Loucy (cell line): ENCODE data around the gene AGT.

ENCODE experiments used
- H2AFZ ChIP-seq: fragments of 200-600 bp; sonication (generic); 2 replicates; pipeline ENCODE4 v1.6.0; 2016; ENCODE audit warnings: antibody characterized with exemption, mild to moderate bottlenecking, low read length, moderate library complexity
- H3F3A ChIP-seq: fragments of 200-600 bp; 2 replicates; pipeline ENCODE4 v1.6.0; 2016; ENCODE audit warnings: antibody characterized with exemption, low read depth, mild to moderate bottlenecking
- H3K27me3 ChIP-seq: fragments of 200-600 bp; sonication (generic); 2 replicates; pipeline ENCODE4 v1.6.1; 2014; ENCODE audit warnings: low read length, mild to moderate bottlenecking; ENCODE audit not compliant: insufficient read depth, poor library complexity, severe bottlenecking
- H3K36me3 ChIP-seq: fragments of 200-600 bp; sonication (generic); 2 replicates; pipeline ENCODE4 v1.6.1; 2016; ENCODE audit warnings: low read length; ENCODE audit not compliant: insufficient read depth
- H3K4me1 ChIP-seq: fragments of 200-600 bp; sonication (generic); 2 replicates; pipeline ENCODE4 v1.5.1; 2014; ENCODE audit warnings: low read length, mild to moderate bottlenecking; ENCODE audit not compliant: insufficient read depth, poor library complexity, severe bottlenecking
- H3K4me2 ChIP-seq: fragments of 200-600 bp; sonication (generic); 2 replicates; pipeline ENCODE4 v1.6.0; 2014; ENCODE audit warnings: antibody characterized with exemption, low read length, low read depth, mild to moderate bottlenecking; ENCODE audit not compliant: poor library complexity, severe bottlenecking
- H3K4me3 ChIP-seq: fragments of 200-600 bp; sonication (generic); 2 replicates; pipeline ENCODE4 v1.5.1; 2014; ENCODE audit warnings: low read length, mild to moderate bottlenecking, mixed read lengths; ENCODE audit not compliant: poor library complexity, severe bottlenecking
- H3K79me2 ChIP-seq: fragments of 200-600 bp; sonication (generic); 2 replicates; pipeline ENCODE4 v1.6.1; 2014; ENCODE audit warnings: low read length; ENCODE audit not compliant: insufficient read depth
- H3K9ac ChIP-seq: fragments of 200-600 bp; sonication (generic); 2 replicates; pipeline ENCODE4 v1.6.0; 2014; ENCODE audit warnings: mild to moderate bottlenecking, low read depth, low read length, moderate library complexity; ENCODE audit not compliant: poor library complexity, severe bottlenecking
- H3K9me2 ChIP-seq: fragments of 200-600 bp; sonication (generic); replicated peaks from 2 replicates; pipeline ENCODE4 v1.6.1; 2016; ENCODE audit warnings: low read depth, low read length, mixed read lengths
- H3K9me3 ChIP-seq: fragments of 200-600 bp; sonication (generic); 2 replicates; pipeline ENCODE4 v1.6.1; 2014; ENCODE audit warnings: mild to moderate bottlenecking, antibody characterized with exemption, low read length, low read depth; ENCODE audit not compliant: insufficient read depth
- H4K20me1 ChIP-seq: fragments of 200-600 bp; sonication (generic); 2 replicates; pipeline ENCODE4 v1.6.0; 2014; ENCODE audit warnings: antibody characterized with exemption, low read length, mild to moderate bottlenecking; ENCODE audit not compliant: insufficient read depth, poor library complexity, severe bottlenecking
- CTCF ChIP-seq: fragments of 200-600 bp; sonication (generic); conservative IDR thresholded peaks from 2 replicates; pipeline ENCODE4 v1.5.1; 2014; ENCODE audit warnings: mild to moderate bottlenecking, antibody characterized with exemption, low read length
- EZH2phosphoT487 ChIP-seq: fragments of 200-600 bp; IDR thresholded peaks from 2 replicates; pipeline ENCODE4 v1.6.1; 2018; ENCODE audit warnings: antibody characterized with exemption, mild to moderate bottlenecking, moderate library complexity, borderline replicate concordance

Gene AGT

GRCh38 chr1:230754796-230755195 is 40.9 kb upstream of the AGT start:
- Histone ChIP-seq H3K9me3 (no peaks in the 10 kb centered on the region), H3K4me3 (no peak overlapping the region), H3K9me2 (no peaks in the 10 kb centered on the region), H3K4me2 (no peak overlapping the region), H3K9ac (no peak overlapping the region), H3F3A (no peaks in the 10 kb centered on the region), H3K27me3 (no peaks in the 10 kb centered on the region), H4K20me1 (no peaks in the 10 kb centered on the region), H3K4me1 (no peaks in the 10 kb centered on the region), H3K36me3 (no peaks in the 10 kb centered on the region), H2AFZ (no peak overlapping the region), H3K79me2 (no peaks in the 10 kb centered on the region)
- TF ChIP-seq EZH2phosphoT487 (no peak), CTCF (no peak)

DNA sequence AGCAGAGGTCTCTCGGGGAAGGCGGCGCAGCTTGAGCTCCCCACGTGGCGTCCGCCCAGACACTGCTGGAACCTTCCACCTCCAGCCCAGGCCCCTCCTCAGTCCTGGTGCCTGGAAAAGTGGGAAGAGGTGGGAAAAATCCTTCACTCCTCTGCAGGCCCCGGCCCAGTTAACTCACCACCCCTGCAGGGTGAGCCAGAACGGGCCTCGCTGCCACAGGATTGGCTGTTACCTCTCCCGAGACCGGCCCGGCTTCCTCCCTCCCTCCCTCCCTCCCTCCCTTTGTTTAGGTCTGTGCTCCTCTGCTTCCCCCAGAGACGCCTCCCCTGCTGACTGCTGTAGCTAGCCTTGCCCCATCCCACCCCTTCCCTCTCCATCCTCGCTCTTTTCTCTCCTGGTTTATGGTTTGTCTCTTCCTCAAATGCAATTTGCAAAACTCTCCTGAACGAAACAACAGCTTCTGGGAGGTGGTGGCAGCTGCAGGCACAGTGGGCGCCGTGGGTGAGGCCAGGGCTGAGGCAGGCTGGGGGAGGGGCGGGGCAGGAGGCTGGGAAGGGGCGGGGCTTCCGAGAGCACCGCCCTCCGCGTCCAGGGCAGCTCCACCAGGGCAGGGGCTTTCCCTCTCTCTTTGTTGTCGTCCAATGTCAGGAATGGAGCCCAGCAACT is 39.8 kb upstream of the AGT start:
- Histone ChIP-seq H3K9me3 (no peaks in the 10 kb centered on the region), H4K20me1 (no peaks in the 10 kb centered on the region), H3K4me1 (no peaks in the 10 kb centered on the region), H3K4me2 (no peak overlapping the region), H3K9me2 (no peaks in the 10 kb centered on the region), H3K27me3 (no peaks in the 10 kb centered on the region), H3K4me3 (no peak overlapping the region), H3K36me3 (no peaks in the 10 kb centered on the region), H3K9ac (no peak overlapping the region), H3F3A (no peaks in the 10 kb centered on the region), H3K79me2 (no peaks in the 10 kb centered on the region), H2AFZ (no peak overlapping the region)
- no peak for TF ChIP-seq CTCF
- no peak for TF ChIP-seq EZH2phosphoT487

DNA sequence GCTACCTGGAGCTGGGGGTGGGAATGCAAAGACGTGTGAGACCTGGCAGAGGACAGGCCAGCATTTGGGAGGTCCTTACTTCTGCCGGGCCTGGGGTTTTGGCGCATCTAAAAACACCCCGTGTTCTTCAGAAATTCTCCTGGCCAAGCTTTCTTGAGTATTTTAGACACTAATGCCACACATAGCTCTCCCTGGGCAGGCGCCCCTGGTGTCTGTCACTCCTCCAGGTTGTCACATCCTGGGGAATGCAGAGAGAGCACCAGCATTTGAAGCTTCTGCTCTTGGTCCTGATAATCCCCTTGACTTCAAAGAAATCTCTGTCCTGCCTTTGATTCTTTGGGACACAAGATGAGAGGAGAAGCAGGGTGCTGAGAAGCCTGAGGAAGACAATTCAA is 39.3 kb upstream of the AGT start:
- Histone ChIP-seq H3F3A (no peaks in the 10 kb centered on the region), H3K9ac (no peak overlapping the region), H3K9me3 (no peaks in the 10 kb centered on the region), H3K9me2 (no peaks in the 10 kb centered on the region), H3K36me3 (no peaks in the 10 kb centered on the region), H3K4me3 (no peak overlapping the region), H3K4me2 (no peak overlapping the region), H3K4me1 (no peaks in the 10 kb centered on the region), H3K27me3 (no peaks in the 10 kb centered on the region), H4K20me1 (no peaks in the 10 kb centered on the region), H3K79me2 (no peaks in the 10 kb centered on the region), H2AFZ (no peak overlapping the region)
- TF ChIP-seq CTCF (no peak), EZH2phosphoT487 (no peak)
